Left kidney (tissue), 2 donors: ENCODE results near the gene SEMA4D. TPM values are rescaled to one million over a fixed set of nuclear protein-coding genes. Genes with fewer than 3 reads are reported as not detected.
A peak's percentile ranks its signal among the peaks of the same experiment; 100 is the strongest.

Experiments
- DNase-seq: peaks from one replicate; pipeline ENCODE4 v3.0.0-alpha.2; 2013
- polyA plus RNA-seq: library from polyadenylated mRNA; unstranded; fragments of 120-200 nt; gene quantifications from one replicate; pipeline ENCODE4 v1.2.1, GENCODE V29; 2013; ENCODE audit not compliant: insufficient read length

The SEMA4D gene
- polyA plus RNA-seq, 1 donor: 56.0 TPM

DNA sequence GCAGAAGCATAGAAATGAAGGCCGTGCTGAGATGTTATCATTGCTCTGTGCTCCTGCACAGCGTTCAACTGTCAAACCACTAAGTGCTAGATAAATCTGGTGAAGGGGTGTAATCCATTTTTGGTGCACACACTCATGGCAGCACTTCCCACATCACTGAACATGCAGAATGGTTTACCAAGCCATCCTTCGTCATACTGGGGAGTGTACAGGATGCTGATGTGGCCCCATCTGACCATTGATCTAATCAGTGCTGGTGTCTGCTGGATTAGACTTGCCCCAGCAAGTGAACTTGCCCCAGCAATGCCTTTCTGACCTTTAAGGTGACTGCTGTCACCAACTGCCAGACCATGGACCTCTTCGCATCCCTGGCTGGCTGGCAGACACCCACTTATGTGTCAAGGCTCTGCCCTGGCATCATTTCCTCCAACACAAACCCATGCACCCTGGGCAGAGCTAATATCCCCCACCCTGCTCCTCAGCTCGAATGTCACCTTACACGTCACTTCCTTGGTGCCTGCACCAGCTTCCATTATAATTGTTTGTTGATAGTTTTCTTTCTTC is 4.2 kb upstream of the SEMA4D start:
- no peak for DNase-seq

DNA sequence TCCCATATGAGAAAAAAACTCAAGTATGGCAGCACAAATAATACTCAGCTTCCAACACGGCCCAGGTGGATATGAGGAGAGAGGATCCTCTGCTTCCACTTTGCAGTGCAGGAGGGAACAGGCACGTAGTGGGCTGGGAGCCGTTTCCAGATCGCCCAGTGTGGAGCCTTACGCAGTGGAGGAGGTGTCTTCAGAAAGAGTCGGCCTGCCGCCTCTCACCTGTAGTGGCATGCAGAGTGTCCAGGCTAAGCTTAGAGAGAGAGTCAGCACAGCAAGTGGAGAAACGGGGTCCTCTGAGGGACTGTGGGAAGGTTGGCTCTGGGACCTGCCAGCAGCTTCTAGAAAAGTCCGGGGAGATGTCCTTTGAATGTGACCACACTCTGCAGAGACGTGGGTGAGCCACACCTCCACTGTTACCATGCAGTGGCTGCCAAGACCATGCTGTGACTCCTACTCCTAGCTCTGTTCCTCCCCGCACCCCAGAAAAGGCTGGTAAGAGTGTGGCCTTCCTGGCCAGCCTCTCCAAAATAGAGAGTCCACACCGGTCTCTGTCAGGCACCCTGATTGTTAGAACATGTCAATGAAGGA is 3.5 kb upstream of the SEMA4D start:
- no peak for DNase-seq

GRCh38 chr9:89500008-89500407 is 2.1 kb upstream of the SEMA4D start:
- DNase-seq: no peak

GRCh38 chr9:89498852-89499480 is 1.1 kb upstream of the SEMA4D start:
- no peak for DNase-seq

DNA sequence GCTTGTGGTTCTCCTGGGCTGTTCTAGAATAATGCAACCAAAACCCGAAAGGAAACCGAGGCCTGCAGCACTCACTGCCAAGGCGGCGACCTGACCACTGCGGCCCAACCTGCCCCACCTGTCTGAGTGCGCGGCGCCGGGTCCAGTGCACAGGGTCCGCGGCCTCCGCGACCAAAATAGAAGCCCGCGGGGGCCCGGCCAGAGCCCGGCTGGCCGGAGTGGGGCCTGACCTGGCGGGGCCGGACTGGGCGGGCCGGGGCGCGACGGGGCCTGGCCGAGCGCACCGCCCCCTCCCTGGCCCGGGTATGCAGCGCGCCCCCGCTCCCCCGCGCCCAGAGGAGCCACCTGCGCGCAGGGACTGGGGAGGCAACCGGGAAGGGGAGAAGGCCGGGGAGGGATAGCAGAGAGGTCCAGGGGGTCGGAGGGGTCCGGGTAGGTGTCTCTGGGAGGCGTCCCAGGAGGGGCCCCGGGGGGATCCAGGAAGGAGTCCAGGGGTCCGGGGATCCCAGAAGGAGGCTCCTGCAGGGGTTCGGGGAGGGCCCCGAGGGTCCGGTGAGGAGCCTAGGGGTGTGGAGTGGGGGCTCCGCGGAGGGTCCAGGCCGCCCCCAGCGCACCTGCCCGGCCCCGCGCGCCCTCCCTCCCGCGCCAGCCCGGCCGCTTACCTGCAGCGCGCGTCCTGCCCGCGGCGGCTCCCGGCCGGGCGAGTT is 503 bp downstream of the SEMA4D start:
- no peak for DNase-seq

- no peak for DNase-seq
These were observed 1.2 kb downstream of the SEMA4D start for GRCh38 chr9:89496645-89497256.

DNA sequence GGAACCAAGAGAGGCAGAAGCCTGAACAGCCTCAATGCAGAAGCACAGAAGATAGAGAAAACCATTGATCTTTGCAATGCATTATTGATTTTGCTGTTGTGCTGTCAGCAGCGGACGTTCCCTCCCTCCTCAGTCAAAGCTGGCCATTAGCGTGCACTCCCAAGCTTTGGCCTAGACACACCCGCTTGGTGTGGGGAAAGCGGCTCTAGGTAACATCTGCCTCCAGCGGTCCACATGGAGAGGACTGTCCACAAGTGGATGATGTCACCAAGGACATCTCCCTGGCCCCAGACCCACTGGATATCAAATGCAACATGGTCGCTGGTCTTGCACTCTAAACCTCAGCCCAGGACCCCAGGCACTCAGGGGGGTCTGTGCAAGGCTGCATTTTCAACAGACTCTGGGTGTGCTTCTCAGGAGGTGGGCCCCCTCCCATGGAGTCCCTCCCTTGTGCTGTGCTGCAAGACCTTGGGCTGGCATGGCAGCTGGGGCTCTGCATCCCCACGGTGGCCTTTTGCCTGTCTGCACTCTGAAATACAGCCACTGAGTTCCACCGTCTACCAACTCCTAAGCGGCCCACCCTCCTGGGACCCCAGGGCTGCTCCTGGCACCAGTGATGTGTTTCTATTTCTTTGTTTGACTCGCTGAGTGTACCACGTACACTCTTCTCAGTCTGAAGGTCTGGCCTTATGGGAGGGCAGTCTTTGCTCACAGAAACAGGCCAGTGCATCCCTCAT is 1.9 kb downstream of the SEMA4D start:
- no peak for DNase-seq

- DNase-seq: no peak
These were observed 3.7 kb downstream of the SEMA4D start for GRCh38 chr9:89494199-89494598.

- no peak for DNase-seq
These were observed 4.2 kb downstream of the SEMA4D start for GRCh38 chr9:89493671-89494070.

DNA sequence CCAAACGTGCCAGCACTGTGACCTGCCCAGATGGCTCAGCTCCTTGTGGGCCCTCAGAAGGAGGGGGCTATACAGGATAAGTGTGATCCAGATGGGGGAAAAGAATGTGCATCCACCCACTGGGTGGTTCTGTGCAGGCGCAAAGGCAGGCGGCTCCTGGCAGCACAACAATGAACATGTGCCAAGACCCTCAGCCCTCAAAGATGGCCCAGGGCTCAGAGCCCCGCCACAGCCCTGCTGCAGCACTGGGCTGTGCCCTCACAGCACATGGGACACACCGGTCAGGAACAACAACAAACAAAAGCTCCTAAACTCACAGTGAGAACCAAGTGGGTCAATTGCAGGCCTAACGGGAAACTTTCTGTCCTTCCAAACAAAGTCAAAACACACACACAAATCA is 4.7 kb downstream of the SEMA4D start:
- no peak for DNase-seq

DNA sequence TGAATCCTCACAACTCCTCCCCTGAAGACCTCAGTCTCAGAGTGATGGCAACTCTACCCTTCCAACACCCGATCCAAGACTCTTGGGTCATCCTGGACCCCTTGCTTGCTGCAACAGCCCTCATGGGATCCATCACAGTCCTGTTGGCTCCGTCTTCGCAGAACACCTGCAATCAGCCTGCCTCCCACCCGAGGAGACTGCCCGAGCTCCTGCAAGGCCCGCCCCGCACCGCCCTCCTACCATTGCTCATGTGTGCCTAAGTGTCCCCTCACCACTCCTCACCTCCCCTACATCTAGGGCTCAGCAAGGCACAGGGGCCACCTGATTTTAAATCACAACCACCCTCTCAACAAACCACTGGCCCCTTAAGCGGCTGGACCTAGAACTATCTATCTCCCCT is 5.3 kb downstream of the SEMA4D start:
- no peak for DNase-seq

- no peak for DNase-seq
These were observed 6.2 kb downstream of the SEMA4D start for GRCh38 chr9:89491694-89492093.

DNA sequence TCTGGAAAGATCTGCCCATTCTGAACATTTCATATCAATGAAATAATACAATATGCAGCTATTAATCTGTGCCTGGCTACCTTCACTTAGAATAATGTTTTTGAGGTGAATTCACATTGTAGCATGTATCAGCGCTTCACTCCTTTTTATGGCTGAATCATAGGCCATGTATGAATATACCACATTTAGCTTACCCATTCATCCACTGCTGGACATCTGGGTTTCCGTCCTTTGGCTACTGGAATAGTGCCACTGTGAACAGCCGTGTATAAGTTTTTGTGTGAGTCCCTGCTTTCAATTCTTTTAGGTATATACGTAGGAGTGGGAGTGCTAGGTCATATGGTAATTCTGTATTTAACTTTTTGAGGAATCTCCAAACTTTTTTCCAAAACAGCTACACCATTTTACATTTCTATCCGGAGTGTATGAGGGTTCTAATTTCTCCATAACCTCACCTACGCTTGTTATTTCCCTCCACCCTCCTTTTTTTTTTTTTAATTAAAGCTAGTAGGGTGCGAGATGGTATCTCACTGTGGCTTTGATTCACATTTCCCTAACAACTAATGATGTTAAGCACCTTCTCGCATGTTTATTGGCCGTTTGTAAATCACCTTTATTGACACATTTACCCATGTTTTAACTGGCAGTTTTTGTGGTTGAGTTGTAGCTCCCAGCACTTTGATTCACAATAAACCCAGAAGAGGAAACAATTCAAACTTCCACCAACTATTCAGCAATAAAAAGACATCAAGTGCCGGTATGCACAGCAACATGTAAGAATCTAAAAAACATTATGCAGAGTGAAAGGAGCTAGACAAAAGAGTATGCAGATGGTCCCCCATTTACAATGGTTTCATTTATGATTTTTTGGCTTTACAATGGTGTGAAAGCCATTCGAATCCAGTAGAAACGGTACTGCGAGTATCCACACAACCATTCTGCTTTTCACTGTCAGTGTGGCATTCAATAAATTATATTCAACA is 8.1 kb downstream of the SEMA4D start:
- DNase-seq: no peak

DNA sequence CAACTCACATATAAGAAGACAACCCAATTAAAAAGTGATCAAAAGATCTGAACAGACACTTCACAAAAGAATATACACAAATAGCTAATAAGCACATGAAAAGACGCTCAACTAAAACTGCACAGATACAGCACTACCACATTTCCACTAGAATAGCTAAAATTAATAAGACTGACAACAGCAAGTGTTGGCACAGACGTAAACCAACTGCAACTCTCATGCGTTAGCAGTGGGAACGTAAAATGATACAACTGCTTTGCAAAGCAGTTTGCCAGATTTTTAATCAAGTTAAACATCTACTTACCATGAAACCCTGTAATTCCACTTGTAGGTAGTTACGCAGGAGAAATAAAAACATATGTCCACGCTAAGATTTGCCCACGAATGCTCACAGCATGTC is 9.0 kb downstream of the SEMA4D start:
- DNase-seq: no peak

GRCh38 chr9:89488131-89488530 is 9.8 kb downstream of the SEMA4D start:
- no peak for DNase-seq

DNA sequence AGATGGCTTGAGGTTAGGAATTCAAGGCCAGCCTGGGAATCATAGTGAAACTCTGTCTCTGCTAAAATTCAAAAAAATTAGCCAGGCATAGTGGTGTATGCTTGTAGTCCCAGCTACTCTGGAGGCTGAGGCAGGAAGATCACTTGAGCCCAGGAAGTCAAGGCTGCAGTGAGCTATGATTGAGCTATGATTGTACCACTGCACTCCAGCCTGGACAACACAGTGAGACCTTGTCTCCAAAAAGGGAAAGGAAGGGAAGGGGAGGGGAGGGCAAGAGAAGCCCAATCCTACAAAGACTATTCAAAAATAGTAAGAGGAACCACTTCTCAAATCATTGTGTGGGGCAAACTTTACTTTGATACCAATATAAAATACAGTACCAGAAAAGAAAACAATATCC is 11.2 kb downstream of the SEMA4D start:
- no peak for DNase-seq

DNA sequence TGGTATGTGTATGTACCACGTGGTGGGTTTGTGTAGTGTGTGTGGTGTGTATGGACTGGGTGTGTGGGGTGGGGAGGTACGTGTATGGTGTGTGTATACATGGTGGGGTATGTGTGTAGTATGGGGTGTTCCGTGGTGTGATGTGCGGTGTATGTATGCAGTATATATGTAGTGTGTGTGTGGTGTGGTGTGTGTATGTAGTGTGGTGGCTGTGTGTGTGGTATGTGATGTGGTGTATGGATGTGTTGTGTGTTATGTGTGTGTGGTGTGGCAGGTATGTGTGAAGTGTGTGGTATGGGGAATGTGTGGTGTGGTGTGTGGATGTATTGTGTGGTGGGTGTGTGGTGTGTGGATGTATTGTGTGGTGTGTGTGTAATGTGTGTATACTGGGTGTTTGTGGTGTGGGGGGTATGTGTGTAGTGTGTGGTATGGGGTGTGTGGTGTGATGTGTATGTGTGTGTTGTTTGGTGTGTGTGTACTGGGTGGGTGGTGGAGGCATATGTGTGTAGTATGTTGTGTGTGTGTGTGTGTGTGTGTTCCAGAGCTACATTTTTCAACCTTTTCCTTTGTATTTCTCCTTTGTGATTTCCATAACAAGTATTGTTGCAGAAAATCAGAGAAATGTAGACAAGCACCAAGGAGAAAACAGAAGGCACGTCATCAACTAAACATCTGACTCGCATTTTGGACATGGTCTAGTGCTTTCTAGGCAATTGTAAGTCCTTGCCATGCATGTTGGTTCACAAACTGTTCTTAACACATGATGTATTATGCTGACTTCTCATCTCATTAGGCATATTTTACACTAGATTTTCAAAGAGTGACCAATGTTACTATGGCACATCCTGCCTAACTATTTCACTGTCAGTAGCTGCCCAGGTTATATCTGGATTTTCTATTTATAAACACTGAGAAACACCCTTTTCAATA is 13.2 kb downstream of the SEMA4D start:
- no peak for DNase-seq

DNA sequence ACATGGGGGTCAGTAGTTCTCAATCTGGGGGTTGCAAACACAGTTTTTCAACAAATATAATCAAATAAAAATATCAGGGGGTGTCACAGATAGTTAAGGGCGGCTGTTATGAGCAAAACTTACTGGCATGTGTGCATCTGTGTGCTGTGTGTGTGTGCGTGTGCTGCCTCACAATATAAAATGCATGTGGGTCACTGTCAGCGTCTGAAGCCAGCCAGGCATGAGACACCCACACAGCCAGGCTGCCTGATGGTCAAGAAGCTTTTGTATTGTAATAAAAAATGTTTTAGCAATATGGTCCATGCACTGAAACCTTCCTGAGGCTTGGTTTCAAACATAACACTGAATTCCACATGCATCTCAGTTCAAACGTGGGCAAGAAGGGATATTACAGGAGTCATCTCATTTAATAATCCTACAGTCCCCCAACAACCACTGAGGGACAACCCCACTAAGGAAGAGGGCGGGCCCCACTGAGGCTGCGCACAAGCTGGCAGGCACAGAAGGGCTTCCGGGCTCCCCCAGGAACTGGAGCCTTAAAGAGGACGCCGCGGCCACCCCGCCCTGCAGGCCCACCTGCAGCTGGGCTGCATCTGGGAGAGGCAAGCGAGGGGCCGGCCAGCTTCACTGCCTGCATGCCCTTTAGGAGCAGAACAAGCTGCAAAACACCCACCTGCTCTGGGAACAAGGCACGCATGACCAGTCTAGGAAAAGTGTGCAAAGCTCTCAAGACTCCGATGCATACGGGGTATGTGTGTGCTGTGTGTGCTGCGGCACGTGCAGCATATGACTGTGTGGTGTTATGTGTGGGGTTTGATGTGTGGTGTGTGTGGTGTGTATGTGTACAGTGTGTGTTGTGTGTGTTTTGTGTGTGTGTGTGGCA is 14.1 kb downstream of the SEMA4D start:
- no peak for DNase-seq

DNA sequence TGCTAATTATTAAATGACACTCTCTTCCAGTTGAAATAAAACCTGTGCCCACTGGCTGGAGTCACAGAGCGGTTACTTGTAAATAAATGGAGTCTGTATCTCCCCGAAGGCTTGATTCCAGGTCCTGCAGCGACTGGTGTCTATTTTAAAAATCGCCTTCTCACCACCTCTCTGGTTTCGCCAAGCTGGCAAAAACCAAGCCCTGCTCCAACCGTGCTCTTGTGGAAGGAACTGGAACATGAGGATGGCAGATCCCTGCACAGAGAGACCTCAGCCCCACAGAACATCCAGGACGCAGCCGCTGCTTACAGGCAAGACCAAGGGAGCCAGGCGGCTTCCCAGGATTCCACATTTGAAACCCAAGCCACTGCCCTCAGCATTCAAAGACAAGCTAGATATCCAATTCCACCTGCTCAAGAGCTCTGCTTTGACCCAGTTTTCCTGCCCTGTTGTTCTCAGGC is 15.0 kb downstream of the SEMA4D start:
- DNase-seq: peak; percentile 38
